Activated T-cell treated with anti-CD3 and anti-CD28 coated beads for 48 hours (primary cell): ENCODE measurements around the gene PRPF19.
A peak's percentile ranks its signal among the peaks of the same experiment; 100 is the strongest.

Experiments used
- DNase-seq: peaks from one replicate; pipeline ENCODE4 v3.0.0-alpha.2; 2020; ENCODE audit warnings: low read depth

The PRPF19 gene

DNA sequence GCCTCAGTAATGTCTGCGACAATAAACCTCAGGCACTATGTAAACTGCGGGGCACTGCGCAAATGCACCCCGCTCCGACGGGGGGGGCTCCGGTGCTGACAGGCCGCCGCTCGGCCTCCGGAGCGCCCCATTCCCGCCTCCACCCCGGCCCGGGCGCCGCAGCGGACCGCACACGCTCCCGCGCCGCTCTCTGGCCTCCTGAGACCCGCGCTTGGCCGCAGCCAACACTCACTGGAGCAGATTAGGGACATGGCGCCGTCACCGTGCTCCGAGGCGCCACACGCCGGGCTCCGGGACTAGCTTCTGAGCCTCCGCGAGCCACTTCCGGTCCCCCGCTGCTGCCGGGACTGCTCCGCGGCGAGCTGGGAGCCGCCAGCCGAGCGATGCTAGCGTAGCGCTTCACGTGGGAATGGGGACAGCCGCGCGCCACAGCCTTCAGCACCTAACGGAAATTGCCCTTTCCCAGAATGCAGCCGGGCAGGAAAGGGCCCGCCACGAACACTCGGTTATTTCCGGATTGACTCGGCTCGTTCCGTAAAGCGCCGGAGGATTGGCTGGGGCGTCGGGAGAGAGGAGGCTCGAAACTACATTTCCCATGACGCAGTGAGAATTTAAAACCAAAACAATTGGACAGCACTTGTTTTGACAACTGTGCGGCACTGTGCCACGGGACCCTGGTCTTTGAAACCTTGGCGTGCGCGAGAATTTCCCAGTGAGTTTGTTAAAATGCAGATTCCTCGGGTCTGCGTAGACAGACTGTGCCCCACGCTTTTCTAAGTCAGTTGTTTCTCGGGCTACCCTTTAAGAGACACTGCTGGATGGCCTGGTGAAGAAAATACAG, at the start of gene PRPF19:
Gene PRPF19 (minus strand): TSS at position 454 of the 841 bp plus-strand sequence. CDS start 203 bp downstream, at position 251.
- peak; percentile 97 for DNase-seq

DNA sequence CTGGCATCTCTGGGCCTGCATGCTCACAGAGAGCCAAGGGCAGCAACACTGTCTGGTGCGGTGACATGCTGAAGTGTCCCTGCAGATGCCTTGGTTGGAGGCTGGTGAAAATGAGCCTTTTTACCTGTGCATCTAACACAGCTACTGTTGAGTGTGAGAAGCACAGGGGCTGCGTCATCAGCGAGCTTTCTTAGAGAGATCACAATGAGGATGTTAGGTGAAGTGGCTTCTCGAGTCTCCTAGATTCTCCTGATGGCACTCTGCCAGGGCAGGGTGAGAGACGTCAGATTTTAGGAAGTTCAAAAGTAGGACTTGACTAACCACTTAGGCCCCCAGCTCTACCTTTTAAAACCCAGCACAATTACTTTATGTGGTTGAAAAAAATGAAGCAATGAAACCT, 49.2 kb upstream of the PRPF19 start:
- no peak for DNase-seq

DNA sequence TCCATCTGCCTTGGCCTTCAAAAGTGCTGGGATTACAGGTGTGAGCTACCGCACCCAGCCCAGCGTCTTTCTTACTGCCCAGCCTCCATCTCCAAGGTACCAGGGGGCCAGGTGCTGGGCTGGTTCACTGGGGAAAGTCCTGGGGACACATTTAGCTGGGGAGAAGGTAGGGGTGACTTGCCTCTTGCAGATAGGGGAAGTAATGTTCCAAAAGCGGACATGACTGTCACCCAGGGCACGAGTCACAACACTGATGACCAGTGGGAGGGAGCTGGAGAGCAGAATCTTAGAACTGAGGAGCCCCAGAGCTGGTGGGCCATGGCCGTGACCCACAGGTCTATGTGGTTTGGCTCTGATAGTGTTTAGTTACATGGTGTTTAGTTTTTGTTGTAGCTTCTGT, 48.0 kb upstream of the PRPF19 start:
- DNase-seq = no peak

DNA sequence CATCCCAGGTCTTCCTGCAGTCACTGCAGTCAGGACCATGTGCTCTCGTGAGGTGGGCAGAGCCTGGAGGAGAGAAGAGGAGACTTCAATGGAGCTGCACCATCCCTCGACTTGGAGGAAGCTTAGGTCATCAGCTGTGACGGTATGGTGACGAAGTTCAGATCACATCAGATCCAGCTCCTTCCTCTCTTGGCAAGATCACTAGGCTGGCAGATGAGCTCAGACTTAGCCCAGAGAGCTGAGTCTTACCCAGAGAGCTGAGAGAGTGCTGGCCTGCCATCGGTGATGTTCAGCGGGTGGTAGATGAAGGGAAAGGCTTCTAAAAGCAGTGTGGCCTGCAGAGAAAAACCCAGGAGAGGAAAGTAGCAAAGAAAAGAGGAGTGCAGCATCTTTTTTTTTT, 47.4 kb upstream of the PRPF19 start:
- DNase-seq = no peak

DNA sequence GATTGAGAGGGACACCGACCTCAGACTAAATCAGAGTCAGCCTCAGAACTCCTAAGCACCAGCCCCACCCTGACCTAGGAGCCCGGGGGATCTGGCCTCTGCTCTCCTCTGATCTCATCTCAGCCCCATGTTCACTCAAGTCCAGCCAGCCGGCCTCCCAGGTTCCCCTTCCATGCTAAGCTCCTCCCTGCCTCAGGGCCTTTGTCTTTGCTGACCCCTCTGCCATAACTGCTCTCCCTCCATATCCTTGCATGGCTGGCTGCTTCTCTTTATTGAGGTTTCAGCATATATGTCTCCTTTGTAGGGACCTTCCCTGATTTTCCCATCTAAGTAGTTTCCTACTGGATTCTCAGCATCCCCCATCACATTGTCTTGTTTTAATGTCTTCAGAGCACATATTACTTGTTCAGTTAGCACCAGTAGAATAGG, 46.4 kb upstream of the PRPF19 start:
- DNase-seq = no peak

DNA sequence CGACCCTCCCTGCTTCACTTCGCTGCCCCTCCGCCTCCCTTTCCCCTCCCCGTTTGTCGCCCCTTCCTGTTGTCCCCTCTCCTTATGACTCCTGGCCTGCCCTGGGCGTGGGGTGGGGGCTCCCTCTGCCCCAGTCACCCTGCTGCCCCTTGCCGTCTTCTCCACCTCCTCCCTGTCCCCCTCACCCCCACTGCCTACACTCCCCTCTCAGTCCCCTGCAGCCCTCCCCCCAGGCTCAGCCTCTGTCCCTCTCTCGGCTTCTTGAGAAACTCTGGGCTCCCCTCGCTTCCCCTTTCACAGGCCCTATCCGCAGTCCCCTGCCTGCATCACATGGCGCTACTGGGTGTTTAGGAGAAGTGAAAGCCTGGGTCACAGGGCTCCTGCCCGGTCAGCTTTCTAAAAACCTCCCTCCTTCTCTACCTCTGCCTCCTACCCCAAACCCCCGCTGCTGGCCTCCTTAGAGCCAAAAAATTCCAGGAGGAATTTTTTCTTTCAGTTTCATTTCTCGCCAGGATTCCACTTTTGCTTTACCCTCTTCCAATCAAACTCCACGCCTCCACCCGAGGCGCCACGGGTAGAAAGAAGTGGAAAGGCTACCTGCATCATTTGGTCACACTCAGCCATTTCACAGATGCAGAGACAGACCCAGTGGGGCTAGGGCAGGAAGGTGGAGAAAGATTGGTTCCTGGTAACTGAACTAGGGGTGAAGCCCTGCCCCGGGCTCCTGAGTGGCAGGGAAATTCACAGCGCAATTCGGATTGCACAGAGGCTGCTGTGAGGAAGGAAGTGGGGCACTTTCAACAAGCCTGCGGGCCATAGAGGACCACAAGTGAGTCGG, 45.7 kb upstream of the PRPF19 start, which contains the start of gene SLC15A3:
Gene SLC15A3 (minus strand): TSS at position 273 of the 838 bp plus-strand sequence. CDS start 625 bp downstream, outside the sequence.
- DNase-seq = no peak

DNA sequence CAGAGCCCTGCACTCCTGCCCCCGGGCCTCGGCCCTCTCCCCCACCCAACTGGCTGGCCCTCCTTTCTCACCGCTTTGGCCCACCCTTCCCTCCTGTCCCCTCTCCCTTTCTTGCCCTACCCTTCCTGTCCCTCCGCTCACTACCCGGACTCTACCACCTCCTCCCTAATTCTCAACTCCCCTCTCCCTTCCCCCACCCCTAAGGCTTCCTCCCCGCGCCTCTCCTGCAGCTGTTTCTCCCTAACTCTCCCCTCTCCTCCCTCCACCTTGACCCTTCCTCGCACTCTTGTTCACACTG, 45.2 kb upstream of the PRPF19 start:
- DNase-seq = no peak

DNA sequence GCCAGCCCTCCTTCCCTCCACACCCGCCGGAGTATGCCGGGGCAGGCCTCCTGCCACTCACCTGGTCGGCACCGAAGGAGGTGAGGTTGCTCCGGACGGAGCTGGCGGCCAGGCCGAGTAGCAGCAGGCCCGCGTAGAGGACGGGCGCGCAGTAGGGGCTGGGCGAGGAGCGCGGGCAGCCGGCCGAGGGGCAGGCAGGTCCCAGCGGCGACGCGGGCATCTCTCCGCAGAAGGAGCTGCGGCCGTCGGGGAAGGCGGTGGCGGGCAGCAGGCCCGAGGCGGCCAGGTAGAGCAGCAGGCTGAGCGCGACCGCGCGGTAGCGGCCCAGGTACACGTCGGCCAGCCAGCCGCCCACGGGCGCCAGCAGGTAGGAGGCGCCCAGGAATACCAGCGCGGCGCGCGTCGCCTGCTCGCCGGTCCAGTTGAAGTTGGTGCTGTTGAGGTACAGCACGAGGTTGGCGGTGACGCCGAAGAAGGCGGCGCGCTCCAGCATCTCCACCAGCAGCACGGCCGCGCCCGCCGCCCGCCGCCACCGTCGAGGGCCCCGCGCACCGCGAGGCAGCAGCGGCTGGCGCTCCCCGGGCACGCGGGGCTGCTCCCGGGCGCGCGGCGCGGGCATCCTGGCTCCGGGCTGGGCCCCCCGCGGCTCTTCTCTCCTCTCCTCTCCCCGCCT, 44.7 kb upstream of the PRPF19 start:
- DNase-seq = no peak

DNA sequence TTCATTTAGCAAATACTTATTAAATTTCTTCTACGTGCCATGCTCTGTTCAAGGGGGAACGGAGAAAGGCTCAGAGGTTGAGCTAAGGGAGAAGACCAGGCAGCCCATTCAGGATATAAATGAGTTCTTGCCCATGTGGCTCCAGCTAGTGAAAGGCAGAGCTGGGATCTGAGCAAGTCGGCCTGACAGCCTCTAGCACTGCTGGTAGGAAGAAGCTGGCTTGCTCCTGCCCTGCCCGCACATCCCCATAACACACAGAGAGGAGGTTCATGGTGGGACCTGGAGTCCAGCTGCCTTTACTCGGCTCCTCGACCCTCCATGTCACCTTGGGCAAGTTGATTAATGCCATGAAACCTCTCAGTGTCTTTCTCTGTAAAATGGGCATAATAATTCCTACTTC, 43.6 kb upstream of the PRPF19 start:
- DNase-seq = no peak

DNA sequence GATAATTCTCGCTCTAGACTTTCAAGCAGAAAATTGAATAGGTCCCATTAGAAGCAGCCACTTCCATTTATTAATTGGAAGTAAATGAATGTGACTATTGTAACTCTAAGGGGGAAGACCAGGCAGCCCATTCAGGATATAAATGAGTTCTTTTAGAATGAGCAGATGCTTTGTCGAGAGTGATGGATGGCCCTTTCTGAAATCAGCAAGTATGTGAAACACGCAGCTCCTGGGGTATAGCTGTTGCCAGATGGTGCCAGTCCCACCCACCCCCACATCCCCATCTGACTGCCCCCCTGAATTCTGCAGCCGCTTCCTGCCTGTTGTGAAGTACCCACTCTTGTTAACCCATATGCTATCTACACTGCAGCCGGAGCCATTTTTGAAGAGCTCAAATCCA, 41.9 kb upstream of the PRPF19 start:
- DNase-seq = no peak

DNA sequence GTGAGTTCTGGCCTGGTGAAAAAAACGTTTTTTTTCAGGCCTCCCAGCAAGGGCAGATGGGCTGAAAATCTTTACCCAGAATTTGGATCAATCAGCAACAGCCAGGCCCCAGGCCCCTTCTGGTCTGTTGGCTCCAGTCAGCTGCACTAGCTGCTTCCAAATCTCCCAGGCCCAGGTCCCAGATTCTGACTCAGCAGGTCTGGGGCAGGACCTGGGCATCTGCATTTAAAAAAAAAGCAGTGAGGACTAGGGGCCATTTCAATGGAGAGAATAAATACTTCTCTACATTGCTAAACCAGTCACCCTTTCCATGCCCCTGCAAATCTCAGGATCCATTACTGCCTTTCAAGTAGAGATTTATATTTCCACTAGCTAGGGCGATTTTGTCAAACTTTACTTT, 41.3 kb upstream of the PRPF19 start:
- DNase-seq = no peak

DNA sequence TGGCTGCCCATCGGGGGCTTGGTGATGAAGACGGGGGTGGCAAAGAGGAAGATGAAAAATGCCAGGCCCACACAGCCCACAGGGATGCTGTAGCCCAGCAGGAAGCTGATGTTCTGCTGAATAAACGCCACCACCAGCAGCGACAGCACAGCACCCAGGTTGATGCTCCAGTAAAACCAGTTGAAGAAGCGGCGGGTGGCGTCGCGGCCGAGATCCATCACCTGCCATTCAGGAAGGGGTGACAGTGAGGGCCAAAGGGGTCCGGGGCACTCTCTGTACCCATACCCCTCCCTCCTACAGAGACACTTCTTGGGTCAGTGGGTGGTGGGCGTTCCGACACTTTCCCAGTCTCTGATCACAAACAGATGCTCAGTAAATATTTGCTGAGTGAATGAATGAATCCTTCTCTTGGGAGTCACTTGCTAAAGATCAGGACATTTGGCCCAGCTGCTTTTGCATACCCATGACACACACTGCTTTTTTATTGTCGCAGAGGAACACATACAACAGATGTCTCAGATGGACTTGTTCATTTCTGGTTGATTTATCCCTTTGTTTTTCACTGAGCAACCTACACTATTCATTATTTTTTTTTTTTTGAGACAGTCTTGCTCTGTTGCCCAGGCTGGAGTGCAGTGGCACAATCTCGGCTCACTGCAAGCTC, 40.3 kb upstream of the PRPF19 start:
- DNase-seq = no peak

DNA sequence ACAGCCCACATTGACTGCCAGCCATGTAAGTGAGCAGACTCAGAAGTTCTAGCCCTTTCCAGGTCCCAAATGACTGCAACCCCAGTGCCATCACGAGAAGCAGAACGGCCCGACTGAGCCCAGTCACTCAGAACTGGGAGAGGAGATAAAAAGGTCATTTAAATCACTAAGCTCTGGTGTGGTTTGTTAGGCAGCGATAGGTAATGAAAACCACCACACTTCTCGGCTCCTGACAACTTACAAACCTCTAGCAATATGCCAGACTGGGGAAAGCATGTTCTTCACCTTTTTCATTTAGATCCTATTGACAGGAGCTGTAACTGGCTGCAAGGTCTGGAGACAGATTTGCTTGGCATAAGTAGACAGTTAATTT, 38.9 kb upstream of the PRPF19 start:
- DNase-seq = no peak

DNA sequence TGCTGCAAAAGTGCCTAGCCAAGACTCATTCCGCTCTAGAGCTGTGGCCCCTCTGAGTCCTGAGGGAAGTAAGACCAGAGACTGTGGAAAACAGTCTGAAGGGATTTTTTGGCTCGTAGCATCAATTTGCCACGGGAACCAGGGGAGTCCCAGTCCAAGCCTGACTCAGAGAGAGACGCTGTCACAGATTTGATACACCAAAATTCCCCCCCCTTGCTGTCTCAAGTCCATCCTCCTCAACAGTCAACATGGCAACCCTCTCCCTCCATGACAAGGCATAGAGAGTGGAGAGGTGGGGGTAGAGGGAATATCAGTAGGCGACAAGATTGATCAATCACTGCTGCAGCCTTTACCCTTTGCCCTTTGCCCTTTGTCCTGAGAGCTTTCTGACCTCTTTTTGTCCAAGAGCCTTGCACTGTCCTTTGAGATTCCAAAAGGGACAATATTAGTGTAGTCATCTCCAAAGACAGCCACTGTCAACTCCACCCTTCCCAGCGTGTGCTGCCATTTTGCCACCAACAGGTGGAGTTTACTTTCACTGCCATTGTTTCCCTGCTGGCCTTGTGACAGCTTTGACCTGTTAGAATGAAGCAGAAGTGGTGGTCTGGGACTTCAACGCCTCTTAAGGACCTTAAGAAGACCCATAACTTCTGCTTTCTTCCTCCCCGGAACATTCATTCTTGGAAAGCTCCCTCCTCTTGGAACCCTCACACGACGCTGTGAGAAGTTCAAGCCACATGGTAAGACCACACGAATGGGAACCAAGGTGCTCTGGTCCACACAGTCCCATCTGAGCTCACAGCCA, 38.3 kb upstream of the PRPF19 start:
- DNase-seq = no peak

DNA sequence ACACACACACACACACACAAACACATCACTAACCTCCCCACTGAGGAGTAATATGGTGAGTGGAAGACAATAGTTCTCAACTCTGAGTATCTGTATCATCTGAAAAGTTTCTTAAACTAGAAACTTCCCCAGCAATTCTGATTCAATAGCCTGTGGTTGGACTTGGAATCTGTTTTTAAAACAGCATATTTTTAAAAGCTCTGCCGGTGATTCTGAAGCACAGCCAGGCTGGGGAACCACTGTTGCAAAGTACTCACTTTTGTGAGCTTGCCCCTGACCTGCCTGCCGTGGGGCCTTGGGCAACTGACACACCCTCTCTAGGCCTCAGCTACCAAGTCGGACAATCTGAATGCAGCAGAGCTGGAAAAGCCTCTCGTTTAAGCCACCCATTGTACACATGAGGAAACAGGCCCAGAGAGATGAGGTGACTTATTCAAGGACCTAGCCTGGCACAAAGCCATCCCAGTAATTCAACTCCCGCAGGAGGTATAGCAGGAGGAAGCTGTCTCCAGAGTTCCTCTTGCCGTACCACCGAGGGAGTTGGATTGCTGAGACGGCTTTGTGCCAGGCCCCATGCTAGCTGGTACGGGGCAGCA, 36.7 kb upstream of the PRPF19 start:
- DNase-seq = no peak

DNA sequence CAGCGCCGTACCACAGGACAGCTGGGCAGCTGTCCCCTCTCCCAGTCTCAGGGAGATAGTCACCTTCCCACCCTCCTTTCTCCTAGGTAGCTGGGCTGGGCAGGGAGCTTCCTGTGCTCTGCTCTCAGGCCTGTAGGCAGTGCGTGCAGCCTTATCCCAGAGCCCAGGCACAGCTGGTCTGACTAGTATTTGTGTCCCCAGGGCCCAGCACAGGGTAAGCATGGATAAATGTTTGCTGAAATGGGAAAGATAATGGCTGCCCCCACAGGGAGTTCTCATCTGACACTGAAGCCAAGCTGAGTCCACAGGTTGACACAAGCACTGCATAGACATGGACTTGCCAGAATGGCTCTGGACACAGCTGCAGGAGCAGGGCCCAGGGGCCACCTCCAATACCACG, 35.8 kb upstream of the PRPF19 start:
- no peak for DNase-seq

DNA sequence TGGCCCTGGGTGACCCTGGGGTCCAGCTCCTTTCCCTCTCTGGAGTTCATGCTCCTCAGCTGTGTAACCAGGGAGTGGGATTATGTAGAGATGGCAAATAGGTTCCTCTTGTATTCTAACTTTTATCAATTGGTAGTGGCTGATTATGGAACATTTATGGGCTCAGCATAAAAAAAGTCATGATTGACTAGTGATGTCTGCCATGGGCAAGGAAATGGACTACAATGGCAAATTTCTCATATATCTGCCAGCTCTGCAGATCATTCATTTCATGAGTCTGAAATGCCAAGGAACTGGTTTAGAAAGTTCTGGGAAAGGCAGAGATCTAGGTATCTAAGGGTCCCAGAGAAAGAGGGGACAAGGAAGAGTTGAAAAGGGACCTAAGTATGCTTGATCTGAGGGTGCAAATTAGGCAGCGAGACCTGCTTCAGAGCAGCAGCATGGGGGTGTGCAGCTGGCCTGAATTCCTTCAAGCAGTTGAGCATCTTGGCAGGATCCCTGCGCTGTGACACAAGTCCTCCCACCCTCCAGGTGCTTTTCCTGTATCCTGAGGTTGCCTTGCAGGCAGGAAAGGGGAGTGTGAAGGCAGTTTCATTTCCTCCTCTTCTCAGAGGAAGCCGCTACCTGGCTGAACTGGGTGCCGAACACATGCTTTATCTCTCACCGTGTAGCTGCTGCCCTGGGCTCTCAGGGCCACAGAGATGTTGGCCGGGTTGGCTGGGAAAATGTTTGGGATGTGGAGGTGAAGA, 35.2 kb upstream of the PRPF19 start:
- DNase-seq = no peak

DNA sequence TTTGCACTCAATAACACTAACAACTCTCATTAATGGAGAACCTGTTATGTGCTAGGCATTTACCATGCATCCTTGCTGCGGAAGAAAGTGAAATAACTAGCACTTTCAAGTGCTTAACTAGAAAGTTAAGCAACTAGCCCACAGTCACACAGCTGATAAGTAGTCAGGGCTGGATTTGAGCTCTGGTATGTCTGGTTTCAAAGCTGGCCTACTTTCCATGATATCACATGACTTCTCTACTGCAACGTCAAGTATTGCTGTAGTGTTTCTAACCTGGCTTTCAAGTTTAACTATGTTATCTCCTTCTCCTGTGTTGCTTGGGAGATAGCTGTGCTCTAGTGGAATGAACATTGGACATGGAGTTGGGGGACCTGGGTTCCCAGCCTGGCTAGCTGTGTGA, 33.5 kb upstream of the PRPF19 start:
- DNase-seq = no peak

DNA sequence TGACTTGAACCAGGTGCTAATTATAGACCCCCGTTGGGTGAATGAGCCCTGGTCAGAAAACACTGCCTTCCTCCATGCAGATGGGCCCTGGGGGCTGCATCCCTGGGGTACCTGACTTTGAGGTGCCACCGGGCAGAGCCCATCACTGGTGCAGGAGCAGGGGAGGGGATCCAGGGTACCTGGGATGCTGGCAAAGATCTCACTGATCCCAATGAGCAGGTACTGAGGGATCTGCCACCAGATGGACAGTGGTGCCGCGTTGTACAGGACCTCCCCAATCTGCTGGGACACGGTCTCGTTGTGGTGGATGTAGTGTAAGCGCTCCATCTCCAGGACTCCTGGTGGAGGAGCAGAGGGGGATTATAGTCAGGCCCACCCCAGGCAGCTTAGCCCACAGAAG, 32.9 kb upstream of the PRPF19 start:
- DNase-seq = no peak

DNA sequence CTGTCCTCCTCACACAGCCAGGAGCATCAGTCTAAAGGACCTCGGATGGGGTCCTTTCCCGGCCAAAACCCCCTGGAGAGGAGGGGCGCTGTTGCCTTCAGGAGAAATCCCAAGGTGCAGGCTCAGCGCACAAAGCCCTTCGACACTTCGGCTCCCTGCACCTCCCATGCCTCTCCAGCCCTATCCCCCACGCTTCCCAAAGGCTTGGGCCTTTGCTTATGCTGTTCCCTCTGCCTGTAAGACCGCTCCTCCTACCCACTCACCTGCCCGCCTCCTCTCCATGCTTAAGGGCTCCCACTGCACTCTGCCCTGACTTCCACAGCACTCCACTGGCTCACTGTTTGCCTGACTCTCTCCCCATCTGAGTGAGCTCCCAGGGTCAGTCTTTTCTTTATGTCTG, 32.1 kb upstream of the PRPF19 start:
- DNase-seq = no peak
